ENCODE results near the gene TEX19. TPM values are rescaled to one million over a fixed set of nuclear protein-coding genes. Genes with fewer than 3 reads are reported as not detected.

The TEX19 gene
- total RNA-seq, 4 donors from 2014 or later: not detected

DNA sequence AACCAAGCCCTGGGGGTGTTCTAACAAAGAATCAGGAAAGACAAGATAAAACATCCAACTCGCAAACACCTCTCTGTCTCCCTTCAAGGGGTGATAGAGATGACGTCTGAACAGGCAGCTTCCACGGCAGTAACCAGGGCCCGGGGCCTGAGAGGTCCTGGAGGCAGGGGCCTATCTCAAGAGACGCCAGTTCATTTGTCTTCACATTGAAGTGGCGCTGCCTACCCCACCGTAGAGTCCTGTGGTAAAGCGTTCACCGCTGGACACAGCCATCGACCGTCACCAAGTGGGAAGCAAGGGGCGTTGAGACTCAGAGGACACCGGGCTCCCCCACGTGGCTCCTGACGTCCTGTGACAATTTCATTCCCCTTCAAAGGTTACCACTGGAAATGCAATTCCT is 33.9 kb downstream of the TEX19 start:
- WGBS: 90% methylated on average over 15 of the region's 15 CpGs
- H3K27me3 ChIP-seq: no peaks in the 10 kb centered on the region
- H3K9me3 ChIP-seq: no peaks in the 10 kb centered on the region
- no peak overlapping the region for H3K4me3 ChIP-seq
- H3K27ac ChIP-seq: no peak overlapping the region
- TF ChIP-seq EP300 (IDR thresholded peaks at IDR 0.05) (no peak), CTCF (IDR thresholded peaks at IDR 0.05) (no peak), POLR2AphosphoS5 (IDR thresholded peaks at IDR 0.05) (no peak), POLR2A (IDR thresholded peaks at IDR 0.05) (no peak)
- DNase-seq (ENCODE audit: low spot score in 2 of 2): no peak
- H3K36me3 ChIP-seq: peaks cover 25% of the 10 kb centered on the region
- peaks cover 17% of the 10 kb centered on the region for H3K4me1 ChIP-seq

GRCh38 chr17:82394278-82394677 is 35.2 kb downstream of the TEX19 start:
- H3K27me3 ChIP-seq: no peaks in the 10 kb centered on the region
- DNase-seq (ENCODE audit: low spot score in 2 of 2): no peak
- H3K36me3 ChIP-seq: peaks cover 25% of the 10 kb centered on the region
- TF ChIP-seq EP300 (IDR thresholded peaks at IDR 0.05) (no peak), POLR2A (IDR thresholded peaks at IDR 0.05) (no peak)
- H3K4me1 ChIP-seq: peaks cover 28% of the 10 kb centered on the region
- no peak overlapping the region for H3K4me3 ChIP-seq
- no peak overlapping the region for H3K27ac ChIP-seq
- H3K9me3 ChIP-seq: no peaks in the 10 kb centered on the region
- WGBS: 94% methylated on average over 10 of the region's 12 CpGs

GRCh38 chr17:82396601-82397435 is 37.8 kb downstream of the TEX19 start:
- WGBS: 70% methylated on average over 11 of the region's 19 CpGs
- peaks cover 41% of the 10 kb centered on the region for H3K4me1 ChIP-seq
- H3K36me3 ChIP-seq: peaks cover 24% of the 10 kb centered on the region
- H3K27me3 ChIP-seq: no peaks in the 10 kb centered on the region
- peak overlapping the region; percentile 67 for H3K27ac ChIP-seq
- no peak for DNase-seq (ENCODE audit: low spot score in 2 of 2)
- TF ChIP-seq POLR2AphosphoS5 (IDR thresholded peaks at IDR 0.05) (no peak), EP300 (IDR thresholded peaks at IDR 0.05) (no peak), CTCF (IDR thresholded peaks at IDR 0.05) (no peak), POLR2A (IDR thresholded peaks at IDR 0.05) (no peak)
- no peaks in the 10 kb centered on the region for H3K9me3 ChIP-seq
- no peak overlapping the region for H3K4me3 ChIP-seq

DNA sequence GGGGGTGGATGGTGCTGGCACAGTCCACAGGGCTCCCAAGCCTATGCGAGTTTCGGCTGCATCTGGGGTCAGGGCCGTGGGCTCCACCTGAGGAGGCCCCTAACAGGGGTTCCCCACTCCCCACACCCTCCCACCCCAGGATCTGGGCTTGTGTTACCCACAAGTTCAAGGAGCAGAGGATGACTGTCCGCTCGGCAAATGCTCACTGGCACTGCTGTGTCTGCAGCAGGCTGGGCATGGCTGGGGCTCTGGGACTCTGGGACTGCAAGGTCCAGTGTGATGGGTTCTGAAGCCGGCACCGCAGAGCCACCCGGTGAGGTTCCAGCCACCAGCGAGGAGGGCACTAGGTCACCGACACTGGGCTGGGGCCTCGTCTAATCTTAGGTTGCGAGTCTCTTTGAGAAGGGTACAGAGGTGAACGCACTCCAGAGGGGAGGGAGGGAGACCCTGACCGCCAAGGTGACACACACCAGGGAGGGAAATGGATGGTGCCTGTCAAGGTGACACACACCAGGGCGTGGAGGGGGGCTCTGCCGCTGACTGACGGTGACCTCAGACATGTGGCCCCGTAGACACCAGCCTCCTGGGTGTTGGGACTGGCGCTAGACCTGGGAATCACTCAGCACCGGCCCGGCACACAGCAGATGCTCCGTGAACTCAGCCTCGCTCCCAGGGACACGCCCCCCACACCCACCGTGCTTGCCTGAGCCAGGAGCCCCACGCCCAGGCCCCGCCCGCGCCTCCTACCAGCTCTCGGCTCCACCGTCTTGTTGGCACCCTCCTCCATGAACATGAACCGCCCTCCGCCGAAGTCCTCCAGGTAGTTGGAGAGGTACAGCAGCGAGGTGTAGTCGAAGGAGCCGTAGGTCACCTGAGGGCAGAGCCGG is 38.6 kb downstream of the TEX19 start:
- no peaks in the 10 kb centered on the region for H3K9me3 ChIP-seq
- H3K4me1 ChIP-seq: peaks cover 41% of the 10 kb centered on the region
- WGBS: 60% methylated on average over 36 of the region's 38 CpGs
- no peak overlapping the region for H3K4me3 ChIP-seq
- H3K36me3 ChIP-seq: peaks cover 23% of the 10 kb centered on the region
- no peak for DNase-seq (ENCODE audit: low spot score in 2 of 2)
- TF ChIP-seq POLR2A (IDR thresholded peaks at IDR 0.05): no peak
- TF ChIP-seq POLR2AphosphoS5 (IDR thresholded peaks at IDR 0.05): no peak
- no peak for TF ChIP-seq EP300 (IDR thresholded peaks at IDR 0.05)
- TF ChIP-seq CTCF (IDR thresholded peaks at IDR 0.05): no peak
- no peaks in the 10 kb centered on the region for H3K27me3 ChIP-seq
- peak overlapping the region; percentile 67 for H3K27ac ChIP-seq

DNA sequence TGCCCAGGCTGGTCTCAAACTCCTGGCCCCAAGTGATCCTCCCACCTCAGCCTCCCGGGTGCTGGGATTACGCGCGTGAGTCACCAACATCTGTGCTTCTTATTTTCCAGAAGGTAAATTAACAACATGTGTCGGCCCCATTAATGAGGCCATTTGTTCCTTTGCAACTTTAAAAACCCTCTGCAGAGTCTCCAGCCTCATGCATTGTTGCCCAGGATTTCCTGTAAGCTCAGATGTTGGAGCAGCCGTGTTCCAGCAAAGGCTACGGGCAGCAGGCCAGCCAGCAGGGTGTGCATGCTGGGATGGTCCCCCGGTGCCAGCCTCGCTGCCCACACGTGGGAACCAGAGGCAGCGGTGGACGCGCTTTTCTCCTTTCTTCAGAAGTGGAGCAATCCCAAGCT is 40.0 kb downstream of the TEX19 start:
- H3K27ac ChIP-seq: peak overlapping the region; percentile 7
- TF ChIP-seq POLR2A (IDR thresholded peaks at IDR 0.05) (no peak), POLR2AphosphoS5 (IDR thresholded peaks at IDR 0.05) (peak in 1 of 3 donors; percentile 30)
- WGBS: 31% methylated on average over 12 of the region's 13 CpGs
- H3K9me3 ChIP-seq: no peaks in the 10 kb centered on the region
- H3K27me3 ChIP-seq: no peaks in the 10 kb centered on the region
- H3K4me3 ChIP-seq: no peak overlapping the region
- peaks cover 28% of the 10 kb centered on the region for H3K36me3 ChIP-seq
- no peak for DNase-seq (ENCODE audit: low spot score in 2 of 2)
- peaks cover 41% of the 10 kb centered on the region for H3K4me1 ChIP-seq

GRCh38 chr17:82399601-82400101 is 40.6 kb downstream of the TEX19 start:
- Histone ChIP-seq H3K27me3 (no peaks in the 10 kb centered on the region), H3K4me1 (peaks cover 41% of the 10 kb centered on the region), H3K9me3 (no peaks in the 10 kb centered on the region), H3K36me3 (peaks cover 28% of the 10 kb centered on the region), H3K4me3 (no peak overlapping the region), H3K27ac (peak overlapping the region; percentile 7)
- TF ChIP-seq CTCF (IDR thresholded peaks at IDR 0.05) (no peak), EP300 (IDR thresholded peaks at IDR 0.05) (no peak), POLR2AphosphoS5 (IDR thresholded peaks at IDR 0.05) (no peak), POLR2A (IDR thresholded peaks at IDR 0.05) (no peak)
- 56% methylated on average over 15 of the region's 18 CpGs for WGBS
- DNase-seq (ENCODE audit: low spot score in 2 of 2): no peak
